Kidney (tissue), 14 donors: ENCODE results near the gene ZGRF1. TPM values are rescaled to one million over a fixed set of nuclear protein-coding genes. Genes with fewer than 3 reads are reported as not detected.

Experiments
- DNase-seq, 5 donors: peaks; one replicate each; pipeline ENCODE4 v3.0.0-alpha.2; 2013 to 2020
- FAIRE-seq: peaks from 2 replicates; lab custom pipeline; 2012; peaks lifted over from hg19 to GRCh38; lab: Jason Lieb, UNC
- H3K27ac ChIP-seq, 2 donors: one replicate each; pipeline ENCODE4 v1.7.0; 2013; ENCODE audit warnings: low read depth in 2 of 2, low read length in 2 of 2, inconsistent platforms in 1 of 2
- H3K27me3 ChIP-seq: one replicate; pipeline ENCODE4 v1.7.1; 2013; ENCODE audit warnings: low read length, inconsistent platforms; ENCODE audit not compliant: control insufficient read depth, insufficient read depth
- H3K36me3 ChIP-seq, 3 donors: one replicate each; pipeline versions ENCODE4 v1.7.0 to v1.7.1; 2013; ENCODE audit warnings: low read length in 3 of 3, control low read depth in 1 of 3, inconsistent platforms in 1 of 3; ENCODE audit not compliant: insufficient read depth in 3 of 3, control insufficient read depth in 2 of 3
- H3K4me1 ChIP-seq, 3 donors: one replicate each; pipeline versions ENCODE4 v1.7.0 to v1.7.1; 2013; ENCODE audit warnings: low read length in 3 of 3, inconsistent platforms in 1 of 3, low read depth in 1 of 3; ENCODE audit not compliant: control insufficient read depth in 2 of 3, insufficient read depth in 2 of 3
- H3K4me3 ChIP-seq, 3 donors: one replicate each; pipeline versions ENCODE4 v1.7.0 to v1.8.1; 2013; ENCODE audit warnings: low read length in 3 of 3, control low read depth in 1 of 3, inconsistent platforms in 1 of 3
- H3K9ac ChIP-seq, 3 donors: one replicate each; pipeline versions ENCODE4 v1.7.0 to v1.7.1; 2013; ENCODE audit warnings: low read length in 3 of 3, control low read depth in 1 of 3, inconsistent platforms in 1 of 3
- H3K9me3 ChIP-seq, 3 donors: one replicate each; pipeline versions ENCODE4 v1.7.0 to v1.7.1; 2013; ENCODE audit warnings: low read length in 3 of 3, control low read depth in 1 of 3, inconsistent platforms in 1 of 3; ENCODE audit not compliant: control insufficient read depth in 2 of 3, insufficient read depth in 1 of 3
- CTCF ChIP-seq: IDR thresholded peaks from 3 replicates; pipeline ENCODE4 v1.5.1; 2012; ENCODE audit warnings: mild to moderate bottlenecking, moderate library complexity, borderline replicate concordance; ENCODE audit not compliant: insufficient read depth; ENCODE audit errors: extremely low read depth
- intact Hi-C: fragments of 100-400 bp; cut with DNase I; formaldehyde crosslinking; loops from one replicate; pipeline ENCODE4 v1.11.1; 2022
- polyA plus RNA-seq: library from polyadenylated mRNA; stranded (reverse); fragments of 350-450 nt; fragmentation: Illumina TruSeq; extraction: RNeasy Lipid Tissue Mini Kit (QIAGEN cat#74804); gene quantifications from one replicate; pipeline ENCODE4 v1.2.3, GENCODE V29; 2014; ENCODE audit warnings: low read depth, low replicate concordance; ENCODE audit not compliant: insufficient read depth
- total RNA-seq: library from RNA; stranded (reverse); fragmentation: NEBNext Ultra II Directional; extraction: Animal tissue kit (Norgen Biotek cat#: 25700); gene quantifications from one replicate; pipeline ENCODE4 v1.2.1, GENCODE V29; 2021
- donor health status: control.
- donor health status: control.
- donor health status: control.
- donor health status: control.
- donor health status: control.
- donor health status: DM: yes; HTN: yes; CAD: no.
- donor health status: Normal renal cell carcinoma (clear cell type).

Gene ZGRF1
- total and polyA plus RNA-seq, 2 donors from 2014 or later: 0.73 to 3.6 TPM

- no peak overlapping the region for H3K27ac ChIP-seq
- no peak for FAIRE-seq
- H3K4me1 ChIP-seq: no peaks in the 10 kb centered on the region
- H3K9me3 ChIP-seq: no peaks in the 10 kb centered on the region
- intact Hi-C loops: no loop called here
- TF ChIP-seq CTCF: no peak
- H3K4me3 ChIP-seq: no peak overlapping the region
- no peak for DNase-seq
- no peaks in the 10 kb centered on the region for H3K27me3 ChIP-seq
- no peak overlapping the region for H3K9ac ChIP-seq
- no peaks in the 10 kb centered on the region for H3K36me3 ChIP-seq
Observed at GRCh38 chr4:112532267-112532666, 104.4 kb downstream of the ZGRF1 start.

- DNase-seq (no peak), FAIRE-seq (no peak)
- no peaks in the 10 kb centered on the region for H3K36me3 ChIP-seq
- H3K27ac ChIP-seq: no peak overlapping the region
- no peak overlapping the region for H3K4me3 ChIP-seq
- H3K27me3 ChIP-seq: no peaks in the 10 kb centered on the region
- TF ChIP-seq CTCF: no peak
- no peaks in the 10 kb centered on the region for H3K9me3 ChIP-seq
- no peak overlapping the region for H3K9ac ChIP-seq
- no peaks in the 10 kb centered on the region for H3K4me1 ChIP-seq
- intact Hi-C loops: no loop called here
Observed at GRCh38 chr4:112531146-112531545, 105.6 kb downstream of the ZGRF1 start.

- TF ChIP-seq CTCF: no peak
- H3K36me3 ChIP-seq: no peaks in the 10 kb centered on the region
- no peak overlapping the region for H3K27ac ChIP-seq
- DNase-seq (no peak), FAIRE-seq (no peak)
- H3K4me3 ChIP-seq: no peak overlapping the region
- H3K4me1 ChIP-seq: peaks cover 0 to 5% (median 0%) of the 10 kb centered on the region in 3 donors
- no peak overlapping the region for H3K9ac ChIP-seq
- intact Hi-C loops: no loop called here
- peaks cover 30% of the 10 kb centered on the region for H3K27me3 ChIP-seq
- no peaks in the 10 kb centered on the region for H3K9me3 ChIP-seq
Observed at GRCh38 chr4:112526061-112526460, 110.6 kb downstream of the ZGRF1 start.

- H3K27ac ChIP-seq: no peak overlapping the region
- FAIRE-seq (no peak), DNase-seq (peak; percentile 80 to 86 (median 82))
- H3K27me3 ChIP-seq: peaks cover 49% of the 10 kb centered on the region
- peaks cover 0 to 5% (median 0%) of the 10 kb centered on the region in 3 donors for H3K4me1 ChIP-seq
- peak; percentile 47 for TF ChIP-seq CTCF
- intact Hi-C loops: no loop called here
- H3K9me3 ChIP-seq: no peaks in the 10 kb centered on the region
- H3K4me3 ChIP-seq: peak overlapping the region in 1 of 3 donors; percentile 41
- H3K36me3 ChIP-seq: no peaks in the 10 kb centered on the region
- no peak overlapping the region for H3K9ac ChIP-seq
Observed at GRCh38 chr4:112523764-112524505, 112.8 kb downstream of the ZGRF1 start.
